Body of pancreas (tissue), 4 donors: ENCODE measurements around the gene TNIP2.

Source experiments
- CTCF ChIP-seq, 7 experiments: fragments of 450-650 bp in 4 of 7; fragments of 200-600 bp in 3 of 7; sonication (generic) in 3 of 7; IDR thresholded peaks; one replicate each; pipeline ENCODE4 v1.5.1; 2016 to 2019; ENCODE audit warnings: antibody characterized with exemption in 7 of 7
- POLR2A ChIP-seq, 3 donors: fragments of 450-650 bp; IDR thresholded peaks; one replicate each; pipeline ENCODE4 v1.6.1; 2016; ENCODE audit warnings: antibody characterized with exemption in 3 of 3, mild to moderate bottlenecking in 2 of 3

- TF ChIP-seq CTCF (IDR thresholded peaks at IDR 0.05) (no peak), POLR2A (IDR thresholded peaks at IDR 0.05) (no peak)
These were observed 20.3 kb downstream of the TNIP2 start for GRCh38 chr4:2735869-2736268.
